Esophagus squamous epithelium (tissue), 4 donors: ENCODE data around the gene LPAR1.

ENCODE experiments used
- CTCF ChIP-seq, 6 experiments: fragments of 450-650 bp in 4 of 6; fragments of 200-600 bp in 2 of 6; sonication (generic) in 2 of 6; IDR thresholded peaks; one replicate each; pipeline ENCODE4 v1.5.1; 2016 to 2019; ENCODE audit warnings: antibody characterized with exemption in 6 of 6, mild to moderate bottlenecking in 4 of 6, moderate library complexity in 4 of 6
- POLR2A ChIP-seq, 4 donors: fragments of 450-650 bp; IDR thresholded peaks; one replicate each; pipeline ENCODE4 v1.6.1; 2017; ENCODE audit warnings: antibody characterized with exemption in 4 of 4, mild to moderate bottlenecking in 4 of 4, moderate library complexity in 3 of 4

- TF ChIP-seq CTCF (IDR thresholded peaks at IDR 0.05) (no peak), POLR2A (IDR thresholded peaks at IDR 0.05) (no peak)
Observed at GRCh38 chr9:111030492-111030891, 7.8 kb downstream of the LPAR1 start.
